ENCODE data around the gene ADAD2. TPM values are rescaled to one million over a fixed set of nuclear protein-coding genes. Genes with fewer than 3 reads are reported as not detected.

The ADAD2 gene
- total and polyA plus RNA-seq, 2 donors (not counting 1 experiment from before 2014, with no cell fraction given): 0.06 TPM; not detected in 1

GRCh38 chr16:84224554-84224953, 33.6 kb downstream of the ADAD2 start:
- POLR2A ChIA-PET: no interaction called here

GRCh38 chr16:84225126-84225525, 34.2 kb downstream of the ADAD2 start:
- Histone ChIP-seq H3K27me3 (replicated peaks in 1 of 4; ENCODE audit: control extremely low read depth in 1 of 4, control insufficient read depth in 3 of 4, insufficient read depth in 4 of 4, low read length in 3 of 4) (peaks cover 0 to 6% (median 0%) of the 10 kb centered on the region in 4 experiments), H3K27ac (ENCODE audit: low read length in 2 of 2) (no peak overlapping the region), H3K36me3 (replicated peaks in 1 of 2; ENCODE audit: control extremely low read depth in 1 of 2, control insufficient read depth in 1 of 2, extremely low read depth in 1 of 2, insufficient read depth in 2 of 2, low read length in 1 of 2) (no peaks in the 10 kb centered on the region), H3K9me3 (ENCODE audit: control extremely low read depth in 1 of 3, control insufficient read depth in 2 of 3, insufficient read depth in 1 of 3, low read length in 2 of 3) (no peaks in the 10 kb centered on the region), H2AFZ (ENCODE audit: insufficient read depth, low read depth, low read length, poor library complexity, severe bottlenecking) (no peak overlapping the region), H3K4me2 (replicated peaks; ENCODE audit: low read depth, low read length, poor library complexity, severe bottlenecking) (no peak overlapping the region), H3K4me1 (ENCODE audit: control insufficient read depth in 2 of 2, insufficient read depth in 2 of 2, low read length in 2 of 2) (no peaks in the 10 kb centered on the region), H4K20me1 (ENCODE audit: control insufficient read depth, insufficient read depth, low read length, poor library complexity, severe bottlenecking) (no peaks in the 10 kb centered on the region), H3K4me3 (ENCODE audit: control extremely low read depth in 1 of 5, extremely low read depth in 1 of 5, insufficient read depth in 1 of 5, low read depth in 2 of 5, low read length in 4 of 5) (no peak overlapping the region), H3K9ac (ENCODE audit: low read length) (no peak overlapping the region), H3K79me2 (ENCODE audit: control insufficient read depth, insufficient read depth, low read length) (no peaks in the 10 kb centered on the region)
- DNase-seq: no peak
- Mint-ChIP-seq H3K27me3 (peaks cover 23% of the 10 kb centered on the region), H3K4me3 (no peak overlapping the region), H3K9me3 (ENCODE audit: insufficient read depth) (no peaks in the 10 kb centered on the region), H3K4me1 (no peaks in the 10 kb centered on the region), H3K27ac (no peak overlapping the region)
- ATAC-seq (ENCODE audit: low read depth): no peak
- intact Hi-C loops (cut with micrococcal nuclease): no loop called here
- ChIA-PET POLR2A (no interaction called here), CTCF (no interaction called here)
- no peak for TF ChIP-seq CTCF (IDR thresholded peaks at IDR 0.05)
- no peak for TF ChIP-seq EZH2 (IDR thresholded peaks at IDR 0.05; ENCODE audit: borderline replicate concordance, insufficient read depth, low read depth, low read length, poor library complexity, severe bottlenecking)
- 89% methylated on average over 3 of the region's 3 CpGs for WGBS (ENCODE audit: insufficient coverage)

More at GRCh38 chr16:84224554-84224953, 33.6 kb downstream of the ADAD2 start:
- Histone ChIP-seq H3K4me3 (ENCODE audit: control extremely low read depth in 1 of 5, extremely low read depth in 1 of 5, insufficient read depth in 1 of 5, low read depth in 2 of 5, low read length in 4 of 5) (no peak overlapping the region), H3K27me3 (replicated peaks in 1 of 4; ENCODE audit: control extremely low read depth in 1 of 4, control insufficient read depth in 3 of 4, insufficient read depth in 4 of 4, low read length in 3 of 4) (peaks cover 0 to 6% (median 0%) of the 10 kb centered on the region in 4 experiments), H3K4me1 (ENCODE audit: control insufficient read depth in 2 of 2, insufficient read depth in 2 of 2, low read length in 2 of 2) (no peaks in the 10 kb centered on the region), H2AFZ (ENCODE audit: insufficient read depth, low read depth, low read length, poor library complexity, severe bottlenecking) (no peak overlapping the region), H3K79me2 (ENCODE audit: control insufficient read depth, insufficient read depth, low read length) (no peaks in the 10 kb centered on the region), H3K9me3 (ENCODE audit: control extremely low read depth in 1 of 3, control insufficient read depth in 2 of 3, insufficient read depth in 1 of 3, low read length in 2 of 3) (no peaks in the 10 kb centered on the region), H3K4me2 (replicated peaks; ENCODE audit: low read depth, low read length, poor library complexity, severe bottlenecking) (no peak overlapping the region), H3K27ac (ENCODE audit: low read length in 2 of 2) (no peak overlapping the region), H3K9ac (ENCODE audit: low read length) (no peak overlapping the region), H3K36me3 (replicated peaks in 1 of 2; ENCODE audit: control extremely low read depth in 1 of 2, control insufficient read depth in 1 of 2, extremely low read depth in 1 of 2, insufficient read depth in 2 of 2, low read length in 1 of 2) (no peaks in the 10 kb centered on the region), H4K20me1 (ENCODE audit: control insufficient read depth, insufficient read depth, low read length, poor library complexity, severe bottlenecking) (no peaks in the 10 kb centered on the region)
- no peaks in the 10 kb centered on the region for H3K4me1 Mint-ChIP-seq
- H3K9me3 Mint-ChIP-seq (ENCODE audit: insufficient read depth): no peaks in the 10 kb centered on the region
- no peak for TF ChIP-seq EZH2 (IDR thresholded peaks at IDR 0.05; ENCODE audit: borderline replicate concordance, insufficient read depth, low read depth, low read length, poor library complexity, severe bottlenecking)
- TF ChIP-seq CTCF (IDR thresholded peaks at IDR 0.05): no peak
- WGBS (ENCODE audit: insufficient coverage): 94% methylated on average over 2 of the region's 3 CpGs
- H3K27ac Mint-ChIP-seq: no peak overlapping the region
- no peak for ATAC-seq (ENCODE audit: low read depth)
- intact Hi-C loops (cut with micrococcal nuclease): no loop called here
- CTCF ChIA-PET: no interaction called here
- no peak for DNase-seq
- no peak overlapping the region for H3K4me3 Mint-ChIP-seq
- H3K27me3 Mint-ChIP-seq: peaks cover 23% of the 10 kb centered on the region
